Right ventricle myocardium inferior (tissue), 1 donor: Measurements from ENCODE around the gene KCNT2. TPM values are rescaled to one million over a fixed set of nuclear protein-coding genes. Genes with fewer than 3 reads are reported as not detected.
A peak's percentile ranks its signal among the peaks of the same experiment; 100 is the strongest.
"Not testable (repeated sequence)": the region's sequence is repeated elsewhere in the genome, so short reads cannot be mapped to it uniquely, and the experiment has no call there.

ENCODE experiments used
- ATAC-seq: fragments of 200-7000 bp; cut with Tn5 transposase; one replicate; pipeline ENCODE4 v1.9.1; 2020; ENCODE audit warnings: mild to moderate bottlenecking, moderate library complexity
- DNase-seq: peaks from one replicate; pipeline ENCODE4 v3.0.0; 2021; ENCODE audit errors: missing footprints
- intact Hi-C: fragments of 100-400 bp; cut with DNase I; formaldehyde crosslinking; loops from one replicate; pipeline ENCODE4 v1.11.0; 2022
- total RNA-seq: library from RNA; stranded (reverse); fragmentation: NEBNext Ultra II Directional; extraction: Animal tissue kit (Norgen Biotek cat#: 25700); gene quantifications from one replicate; pipeline ENCODE4 v1.2.1, GENCODE V29; 2021
- donor health status: DM: no; HTN: yes; CAD: no; lungs with severe emphysema.

KCNT2 gene
- total RNA-seq, 1 donor from 2014 or later, result 0.81 TPM

DNA sequence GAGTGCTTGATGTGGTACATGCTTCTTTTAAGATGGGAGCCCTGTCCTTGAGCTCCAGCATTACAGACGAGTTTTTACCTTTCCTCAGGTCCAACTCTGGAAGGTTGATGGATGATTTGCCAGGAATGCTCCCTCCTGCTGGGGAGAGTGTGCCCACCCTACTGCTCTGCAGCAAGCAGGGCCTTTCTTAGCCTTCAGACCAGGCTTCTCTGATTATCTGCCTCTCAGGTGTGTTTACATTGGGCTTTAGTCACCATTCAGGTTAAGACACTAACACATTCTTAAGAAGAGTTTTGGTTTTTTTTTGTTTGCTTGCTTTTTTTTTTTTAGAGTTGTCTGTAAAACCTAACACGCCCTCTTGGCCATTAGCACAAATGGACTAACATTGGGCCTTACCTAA, 301.8 kb downstream of the KCNT2 start:
- ATAC-seq, result no peak
- no peak for DNase-seq
- intact Hi-C loops, result no loop called here

- no peak for DNase-seq
- intact Hi-C loops, result no loop called here
- ATAC-seq, result no peak
Measured at GRCh38 chr1:196305216-196305615, 303.0 kb downstream of the KCNT2 start.

- intact Hi-C loops, result no loop called here
- DNase-seq (no peak), ATAC-seq (no peak)
Measured at GRCh38 chr1:196302981-196303380, 305.3 kb downstream of the KCNT2 start.

- no peak for ATAC-seq
Measured at GRCh38 chr1:196302420-196302819, 305.8 kb downstream of the KCNT2 start.

GRCh38 chr1:196295766-196296165, 312.5 kb downstream of the KCNT2 start:
- intact Hi-C loops, result no loop called here
- ATAC-seq, result no peak
- DNase-seq, result no peak

More at GRCh38 chr1:196302420-196302819, 305.8 kb downstream of the KCNT2 start:
- intact Hi-C loops, result no loop called here
- no peak for DNase-seq

DNA sequence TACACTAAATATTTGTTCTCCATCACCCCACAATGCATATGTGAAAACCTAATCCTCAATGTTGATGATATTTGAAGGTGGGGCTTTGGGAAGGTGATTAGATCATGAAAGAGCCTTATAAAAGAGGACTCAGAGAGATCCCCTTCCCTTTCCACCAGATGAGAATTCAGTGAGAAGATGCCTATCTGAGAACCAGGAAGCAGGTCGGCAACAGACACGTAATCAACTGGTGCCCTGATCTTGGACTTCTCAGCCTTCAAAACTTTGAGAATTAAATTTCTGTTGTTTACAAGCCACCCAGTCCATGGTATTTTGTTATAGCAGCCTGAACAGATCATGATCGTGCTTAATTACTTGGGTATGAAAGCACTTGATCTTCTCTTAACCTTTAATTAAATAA, 329.4 kb downstream of the KCNT2 start:
- intact Hi-C loops, result no loop called here
- no peak for ATAC-seq

DNA sequence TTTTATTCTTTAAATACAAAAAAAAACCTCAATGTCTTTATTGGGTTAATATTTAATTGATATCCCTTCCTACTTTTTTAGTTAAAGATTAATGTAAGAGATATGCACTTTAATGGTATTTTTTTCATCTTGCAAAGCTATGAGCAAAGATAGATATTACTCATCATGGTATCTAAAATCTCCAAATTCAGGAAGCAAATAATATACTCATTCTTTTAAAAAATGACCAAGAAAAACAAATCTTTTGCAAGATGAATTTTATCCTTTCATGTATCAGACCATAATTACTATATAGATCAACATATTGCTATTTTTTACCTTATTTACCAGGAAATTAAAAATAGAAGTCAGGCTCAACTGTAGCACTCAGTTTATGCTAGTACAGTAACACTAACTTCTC, 330.4 kb downstream of the KCNT2 start:
- DNase-seq (no peak), ATAC-seq (no peak)
- intact Hi-C loops, result no loop called here

More for the DNA sequence above, 329.4 kb downstream of the KCNT2 start:
- DNase-seq, result no peak

DNA sequence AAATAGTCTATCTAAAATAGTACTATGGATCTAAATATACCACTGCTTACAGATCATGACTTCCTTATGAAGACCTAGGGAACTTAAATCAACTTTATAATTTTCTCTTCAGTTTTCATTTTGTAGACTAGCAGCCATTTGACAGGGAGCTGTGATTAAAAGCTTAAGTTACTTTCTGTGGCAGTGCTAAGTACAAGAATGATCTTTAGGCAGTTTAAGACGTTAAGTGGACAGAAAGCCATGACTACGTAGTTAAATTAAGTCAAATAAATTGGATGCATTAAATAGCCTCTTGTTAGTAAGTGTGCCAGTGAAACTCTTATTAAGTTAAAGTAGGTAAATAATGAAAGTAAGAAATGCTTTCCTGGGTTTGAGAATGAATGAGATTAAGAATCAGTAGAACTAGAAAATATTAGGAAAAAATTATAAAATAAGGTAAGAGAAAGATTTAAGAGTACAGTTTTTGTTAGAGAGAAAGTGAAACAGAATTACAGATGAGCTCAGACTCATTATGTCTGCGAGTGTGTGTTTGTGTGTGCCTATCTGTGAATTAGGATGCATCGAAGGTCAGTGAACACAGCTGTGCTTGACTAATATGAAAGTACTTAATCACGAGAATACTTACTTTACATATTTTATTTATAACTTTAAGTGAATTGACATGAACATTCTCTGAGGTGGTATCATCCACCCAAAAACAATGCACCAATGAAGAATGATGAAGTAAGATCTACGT, 336.9 kb downstream of the KCNT2 start:
- no peak for DNase-seq
- ATAC-seq, result no peak
- intact Hi-C loops, result no loop called here

GRCh38 chr1:196263086-196263485, 345.2 kb downstream of the KCNT2 start:
- DNase-seq, ATAC-seq, intact Hi-C loops: not testable (repeated sequence)

DNA sequence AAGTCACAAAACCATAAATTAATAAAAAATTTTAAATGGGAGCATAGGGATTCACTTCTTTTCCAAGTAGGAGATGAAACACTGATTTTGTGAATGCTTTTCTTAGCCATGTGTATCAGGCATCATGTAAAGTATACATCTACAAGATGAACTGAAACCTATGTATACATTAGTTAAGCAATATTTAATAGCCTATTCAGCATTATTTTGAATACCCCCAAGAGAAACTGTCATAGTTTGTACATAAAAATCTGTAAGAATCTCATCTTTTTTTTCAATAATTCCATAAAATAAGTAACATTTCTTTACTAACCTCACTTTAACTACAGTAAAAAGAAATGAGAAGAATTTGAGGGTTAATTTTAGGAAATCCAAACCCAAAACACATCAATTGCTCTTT, 348.0 kb downstream of the KCNT2 start:
- DNase-seq, result no peak
- intact Hi-C loops, result no loop called here
- ATAC-seq, result no peak

DNA sequence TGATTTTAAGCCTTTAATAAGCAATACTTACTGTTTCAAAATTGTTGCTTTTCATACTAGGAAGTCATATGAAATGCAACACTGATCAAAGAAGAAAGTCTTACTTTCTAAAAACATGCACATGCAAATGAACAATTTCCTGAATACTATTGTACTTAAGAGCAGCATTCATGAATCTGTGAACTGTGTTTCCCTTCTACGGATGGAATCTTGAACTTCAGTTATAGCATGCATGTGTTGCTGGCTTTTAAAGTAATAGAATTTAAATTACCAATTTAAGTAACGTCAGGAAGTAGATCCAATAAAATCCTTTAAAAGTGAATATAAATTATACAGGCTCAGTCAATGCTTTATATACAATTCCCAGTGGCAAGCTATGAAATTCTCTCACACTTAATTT, 348.9 kb downstream of the KCNT2 start:
- intact Hi-C loops, result no loop called here
- ATAC-seq, result no peak
- no peak for DNase-seq

DNA sequence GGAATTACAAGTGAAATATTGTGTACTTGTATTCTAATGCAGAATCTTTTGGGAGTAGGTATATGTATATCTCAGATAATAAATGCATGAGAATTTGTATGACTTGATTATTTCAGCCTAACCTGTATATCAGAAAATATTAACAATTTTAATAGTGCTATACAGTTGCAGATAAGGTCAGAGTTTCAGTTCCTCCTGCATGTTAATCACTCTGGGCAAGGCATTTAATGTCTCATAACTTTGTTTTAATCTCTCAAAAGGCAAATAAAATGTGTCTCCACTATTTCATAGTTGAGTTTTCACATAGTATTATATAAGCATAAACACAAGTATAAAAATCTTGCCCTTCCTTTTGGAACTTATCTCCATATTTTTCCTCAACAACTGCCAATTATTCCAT, 352.5 kb downstream of the KCNT2 start:
- no peak for ATAC-seq
- no peak for DNase-seq
- intact Hi-C loops, result no loop called here

DNA sequence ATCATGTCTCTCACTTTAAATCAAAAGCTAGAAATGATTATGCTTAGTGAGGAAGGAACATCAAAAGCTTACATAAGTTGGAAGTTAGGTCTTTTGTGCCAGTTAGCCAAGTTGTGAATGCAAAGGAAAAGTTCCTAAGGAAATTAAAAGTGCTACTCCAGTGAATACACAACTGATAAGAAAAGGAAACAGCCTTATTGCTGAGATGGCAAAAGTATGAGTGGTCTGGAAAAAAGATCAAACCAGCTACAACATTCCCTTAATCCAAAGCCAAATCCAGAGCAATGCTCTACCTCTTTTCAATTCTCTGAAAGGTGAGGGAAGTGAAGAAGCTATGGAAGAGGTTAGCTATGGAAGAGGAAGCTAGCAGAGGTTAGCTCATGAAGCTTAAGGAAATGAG, 378.7 kb downstream of the KCNT2 start:
- DNase-seq (no peak), ATAC-seq (no peak)
- intact Hi-C loops, result no loop called here

- ATAC-seq, result no peak
- no peak for DNase-seq
- intact Hi-C loops, result no loop called here
Measured at GRCh38 chr1:196214866-196215265, 393.4 kb downstream of the KCNT2 start.

DNA sequence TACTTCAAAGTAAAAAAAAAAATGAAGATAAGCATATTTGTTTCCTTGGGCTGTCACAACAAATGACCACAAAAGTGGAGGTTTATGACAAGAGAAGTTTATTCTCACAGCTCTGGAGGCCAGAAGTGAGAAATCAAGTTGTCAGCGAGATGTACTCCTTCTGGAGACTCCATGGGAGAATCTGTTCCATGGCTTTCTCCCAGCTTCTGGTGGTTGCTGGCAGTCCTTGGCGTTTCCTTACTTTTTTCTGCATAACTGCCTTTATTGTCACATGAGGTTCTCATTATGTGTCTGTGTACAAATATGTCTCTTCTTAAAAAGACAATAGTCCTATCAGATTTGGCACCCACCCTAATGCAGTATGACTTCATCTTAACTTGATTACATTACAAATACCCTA, 398.3 kb downstream of the KCNT2 start:
- intact Hi-C loops, result no loop called here
- DNase-seq (no peak), ATAC-seq (peak; percentile 50)

GRCh38 chr1:196209265-196209664, 399.0 kb downstream of the KCNT2 start:
- DNase-seq (no peak), ATAC-seq (no peak)
- intact Hi-C loops, result no loop called here

- DNase-seq, result no peak
- intact Hi-C loops, result no loop called here
- no peak for ATAC-seq
Measured at GRCh38 chr1:196207612-196208217, 400.5 kb downstream of the KCNT2 start.

DNA sequence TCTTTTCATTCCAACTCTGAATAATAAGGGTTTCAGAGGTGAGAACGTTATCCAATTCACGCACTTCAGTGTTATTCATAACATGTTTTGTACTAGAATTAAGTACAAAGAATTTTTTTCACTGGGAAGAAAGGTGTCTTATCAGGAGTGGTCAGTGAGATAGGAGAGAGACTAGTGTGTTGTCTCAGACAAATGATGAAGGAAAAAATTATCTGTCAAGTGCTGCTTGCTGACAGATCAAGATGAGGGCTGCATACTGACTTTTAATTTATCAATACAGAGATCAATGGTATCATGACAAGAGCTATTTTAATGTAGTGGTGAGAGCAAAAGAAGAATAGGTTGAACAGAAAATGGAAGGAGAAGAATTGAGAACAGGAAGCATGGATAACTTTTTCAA, 402.4 kb downstream of the KCNT2 start:
- intact Hi-C loops, result no loop called here
- DNase-seq (no peak), ATAC-seq (no peak)

DNA sequence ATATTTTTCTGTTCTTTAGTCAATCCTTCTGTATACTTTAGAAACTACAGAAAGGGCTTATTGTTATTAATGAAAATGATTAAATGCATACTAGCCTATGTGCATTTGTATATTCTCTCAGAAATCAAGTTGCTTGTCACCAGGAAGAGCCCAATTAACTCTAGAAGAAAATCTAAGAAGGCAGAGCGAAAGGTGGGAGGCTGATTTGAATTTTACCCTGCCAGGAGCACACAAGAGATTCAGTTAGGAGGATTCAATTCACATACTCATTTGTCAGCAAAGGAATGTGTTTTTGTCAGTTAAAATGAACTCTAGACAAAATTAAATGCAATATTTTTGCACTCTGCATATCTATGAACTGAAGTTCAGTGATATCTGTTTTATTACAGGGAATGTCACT, 411.8 kb downstream of the KCNT2 start:
- intact Hi-C loops, result no loop called here
- ATAC-seq (no peak), DNase-seq (no peak)

DNA sequence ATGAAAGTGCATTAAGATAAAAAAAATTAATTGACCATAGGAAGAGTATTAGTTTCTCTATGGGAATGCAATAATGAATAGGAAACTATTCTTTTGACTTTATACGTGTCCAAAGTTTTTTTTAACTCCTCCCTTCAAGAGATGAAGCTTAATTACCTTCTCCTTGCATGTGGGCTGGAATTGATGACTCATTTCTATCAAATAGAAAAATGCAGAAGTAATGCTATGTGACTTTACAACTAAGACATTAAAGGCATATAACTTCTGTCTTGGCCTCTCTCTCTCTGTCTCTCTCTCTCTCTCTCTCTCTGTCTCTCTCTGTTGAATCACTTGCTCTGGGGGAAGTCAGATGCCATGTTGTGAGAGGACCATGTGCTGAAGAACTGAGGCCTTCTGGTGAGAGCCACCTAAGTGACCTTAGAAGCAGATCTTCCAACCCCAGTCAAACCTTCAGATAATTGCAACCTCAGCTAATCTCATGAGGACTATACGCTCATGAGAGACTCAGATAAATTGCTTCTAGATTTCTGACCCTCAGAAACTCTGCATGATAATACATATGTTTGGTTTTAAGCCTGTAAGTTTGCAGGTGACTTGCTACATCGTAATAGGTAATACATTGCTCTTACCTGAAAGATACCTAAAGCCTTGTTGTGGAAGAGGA, 414.2 kb downstream of the KCNT2 start:
- intact Hi-C loops, result no loop called here
- DNase-seq (no peak), ATAC-seq (no peak)
